Dedifferentiated amniotic fluid mesenchymal stem cell (primary cell): ENCODE data around the gene HOXA5.

Source experiments
- DNase-seq: peaks from one replicate; pipeline ENCODE4 v3.0.0-alpha.2; 2016; ENCODE audit errors: extremely low spot score

Gene HOXA5

DNA sequence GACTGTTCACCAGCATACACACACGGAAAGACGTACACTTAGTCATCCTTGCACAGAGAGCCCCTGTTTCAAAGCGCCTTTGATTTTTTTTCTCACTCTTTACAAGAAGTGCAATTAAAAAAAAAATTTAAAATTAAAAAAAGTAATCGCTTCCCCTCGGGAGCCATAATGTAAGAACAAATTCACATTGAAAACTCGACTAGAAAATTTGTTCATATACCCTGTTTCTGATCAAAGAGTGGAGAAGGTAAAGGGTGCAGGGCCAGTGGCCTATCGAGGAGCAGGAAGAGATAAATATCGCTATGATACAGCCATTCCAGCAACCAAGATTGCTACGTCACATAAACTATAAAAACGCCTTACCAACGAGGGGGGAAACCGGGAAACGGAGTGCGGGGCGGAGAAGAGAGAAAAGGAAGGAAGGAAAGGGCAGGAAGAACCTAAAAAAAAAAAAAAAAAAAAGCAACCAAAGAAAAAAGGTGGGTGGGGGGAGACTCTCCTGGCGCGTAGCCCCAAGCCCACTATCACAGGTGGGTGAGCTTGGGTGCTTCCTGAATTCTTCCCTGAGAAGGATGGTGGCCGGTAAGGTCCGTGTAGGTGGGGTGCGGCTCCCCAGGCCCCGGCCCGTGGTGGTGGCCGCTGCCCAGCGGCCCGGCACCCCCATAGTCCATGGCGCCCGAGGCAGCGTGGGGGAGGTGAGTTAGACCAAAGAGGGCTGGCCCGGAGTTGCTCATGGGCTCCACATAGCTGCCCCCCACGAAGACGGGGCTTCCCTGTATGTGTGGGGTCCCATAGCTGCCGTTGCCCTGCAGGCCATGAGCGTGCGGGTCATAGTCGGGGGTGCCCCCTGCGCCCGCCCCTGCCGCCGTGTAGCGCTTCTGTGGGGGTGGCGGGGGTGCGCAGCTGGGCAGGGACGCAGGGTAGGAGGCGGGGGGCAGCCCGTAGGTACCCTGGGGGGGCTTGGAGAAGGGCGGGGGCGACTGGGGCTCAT, 35.8 kb downstream of the HOXA5 start:
- no peak for DNase-seq

DNA sequence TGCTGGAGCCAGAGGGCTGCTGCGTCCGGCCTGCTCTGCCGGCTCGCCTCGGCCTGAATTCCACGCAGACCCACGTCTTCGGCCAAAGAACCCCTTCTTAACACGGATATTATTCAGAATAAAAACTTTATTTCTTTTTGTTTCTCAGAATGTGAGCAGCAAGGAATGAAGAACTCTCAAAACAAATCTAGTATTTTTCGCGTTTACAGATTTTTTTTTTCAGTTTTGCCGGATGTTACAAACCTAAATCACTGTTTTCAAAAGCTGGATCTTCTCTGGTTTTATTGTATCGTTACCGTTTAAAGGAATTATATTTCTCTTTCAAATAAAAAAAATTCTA, 36.6 kb downstream of the HOXA5 start:
- no peak for DNase-seq

DNA sequence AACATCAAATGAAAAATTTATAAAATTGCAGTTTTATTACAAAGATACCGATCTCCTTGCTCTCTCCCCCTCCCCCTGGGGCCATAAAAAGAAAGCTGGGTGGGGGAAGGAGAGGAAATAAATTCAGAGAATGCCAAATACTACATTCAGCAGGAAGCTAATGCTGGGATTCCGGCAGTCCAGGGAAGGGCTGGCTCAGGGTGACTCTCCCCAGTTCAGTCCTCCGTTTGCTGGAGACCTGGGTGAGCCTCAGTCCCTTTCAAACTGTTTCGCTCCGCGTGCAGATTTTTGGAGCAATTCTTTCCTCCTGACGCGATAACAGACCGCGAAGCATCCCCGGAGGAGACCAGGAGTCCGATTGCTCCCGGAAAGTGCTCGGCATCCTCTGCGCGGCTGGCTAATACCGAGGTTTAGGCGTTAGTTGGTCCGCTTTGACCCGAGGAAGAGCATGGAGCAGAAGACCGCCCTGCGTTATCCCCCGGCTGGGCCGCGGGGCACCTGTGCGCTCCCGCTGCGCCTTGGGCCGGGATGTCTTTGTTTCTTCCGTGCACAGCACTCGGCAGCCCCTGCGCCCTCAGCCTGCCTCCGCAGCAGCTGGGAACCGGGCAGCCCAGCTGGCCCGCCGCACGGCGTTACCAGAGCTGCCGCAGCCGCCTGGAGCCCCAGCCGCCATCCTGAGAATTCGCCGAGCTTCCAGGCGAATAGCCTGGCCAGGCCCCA, 37.1 kb downstream of the HOXA5 start:
- no peak for DNase-seq

DNA sequence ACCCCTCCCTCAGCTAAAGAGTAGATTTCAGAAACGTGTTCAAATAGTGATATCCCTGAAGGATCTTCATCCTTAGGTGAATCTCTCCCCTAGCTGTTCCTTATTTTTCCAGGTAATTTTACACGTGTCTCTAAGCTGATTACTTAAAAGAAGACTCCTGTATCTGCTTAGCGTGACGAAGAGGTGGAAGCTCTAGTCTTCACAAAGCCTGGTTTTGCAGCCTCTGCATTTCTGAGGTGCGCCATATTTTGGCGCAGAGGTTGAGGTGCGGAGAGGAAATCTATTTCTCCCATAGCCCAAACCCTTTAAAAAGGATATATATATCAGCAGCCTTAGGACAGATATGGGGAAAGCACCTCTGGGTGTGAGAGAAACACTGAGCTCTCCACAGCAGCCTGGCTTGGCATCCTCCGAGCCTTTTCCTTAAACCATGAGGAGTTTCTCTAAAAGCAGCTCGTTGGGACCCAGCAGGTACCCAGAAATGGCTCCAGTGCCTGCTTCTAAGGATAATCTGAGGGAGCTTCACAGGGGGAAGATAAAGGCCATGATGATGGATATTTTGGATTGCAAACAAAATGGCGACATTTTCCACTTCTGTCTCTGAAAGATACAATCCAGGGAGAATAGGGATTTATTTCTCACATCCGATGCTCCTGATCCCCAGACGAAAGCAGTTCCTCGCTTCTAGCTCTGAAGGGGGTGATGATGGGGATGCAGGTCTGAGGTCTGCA, 38.0 kb downstream of the HOXA5 start:
- DNase-seq = no peak

DNA sequence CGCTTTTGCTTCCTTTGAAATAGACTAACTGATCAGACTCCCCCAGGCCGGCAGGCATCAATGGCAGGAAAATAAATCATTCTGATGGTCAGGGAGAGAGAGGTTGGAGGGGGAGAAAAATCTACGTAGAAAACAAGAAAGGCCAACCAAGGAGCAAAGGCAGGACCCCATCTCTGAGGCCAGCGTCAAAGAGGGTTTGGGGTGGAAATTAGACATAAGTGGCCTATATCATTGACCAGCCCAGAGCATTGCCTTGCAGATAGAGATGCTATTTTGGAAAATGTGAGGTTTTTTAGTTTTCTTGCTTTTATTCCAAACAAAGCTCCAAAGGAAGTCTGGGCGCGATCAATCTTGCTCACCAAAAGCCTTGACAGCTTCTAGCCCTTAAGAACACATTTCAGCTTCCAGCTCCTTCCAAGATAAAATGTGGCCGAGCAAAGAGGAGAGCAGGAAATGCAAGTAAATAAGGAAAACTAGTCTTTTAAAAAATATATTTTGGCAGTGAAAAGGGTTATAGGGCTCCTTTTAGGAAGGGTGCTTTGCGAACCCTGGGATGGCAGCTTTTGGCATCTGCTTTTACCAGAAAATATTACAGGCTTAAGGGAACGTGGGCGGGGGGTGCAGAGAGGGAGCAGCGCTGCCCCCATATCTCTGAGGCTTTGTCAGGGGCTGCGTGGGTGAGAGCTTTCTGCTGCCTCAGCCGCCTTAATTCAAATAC, 39.0 kb downstream of the HOXA5 start:
- no peak for DNase-seq

DNA sequence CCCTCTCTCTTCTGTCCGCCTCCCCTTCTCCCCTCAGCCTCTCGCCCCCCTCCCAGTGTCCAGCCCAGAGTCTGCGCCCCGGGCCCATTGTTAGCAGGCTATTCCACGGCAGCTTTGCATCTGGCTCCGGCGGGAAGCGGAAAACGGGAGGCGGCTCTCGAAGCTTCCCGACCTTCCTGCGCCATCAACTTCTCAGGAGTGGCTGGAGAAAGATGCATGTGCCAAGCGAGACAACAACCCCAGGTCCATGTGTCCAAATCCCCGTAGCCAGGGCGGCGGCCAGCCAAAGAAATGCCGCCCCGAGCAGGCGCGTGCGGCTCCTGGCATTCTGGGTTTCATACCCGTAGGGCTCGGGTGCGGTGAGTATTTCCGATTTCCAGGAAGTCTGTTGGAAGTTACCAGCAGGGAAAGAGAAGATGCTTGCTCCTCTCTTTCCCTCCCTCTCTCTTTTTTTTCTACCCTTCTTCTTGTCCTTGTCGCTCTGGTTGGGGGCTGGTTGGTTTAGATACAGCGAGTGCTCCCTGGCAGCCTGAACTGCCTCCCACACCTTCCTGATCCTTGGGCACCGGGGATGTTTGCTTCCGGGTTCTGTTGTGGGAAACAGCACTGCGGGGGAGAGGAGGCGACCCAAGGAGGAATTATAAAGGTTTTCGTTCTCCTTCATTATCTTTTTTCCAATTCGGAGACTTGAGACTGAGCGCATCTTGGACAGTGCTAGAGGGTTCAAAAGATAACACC, 39.8 kb downstream of the HOXA5 start:
- DNase-seq = no peak

DNA sequence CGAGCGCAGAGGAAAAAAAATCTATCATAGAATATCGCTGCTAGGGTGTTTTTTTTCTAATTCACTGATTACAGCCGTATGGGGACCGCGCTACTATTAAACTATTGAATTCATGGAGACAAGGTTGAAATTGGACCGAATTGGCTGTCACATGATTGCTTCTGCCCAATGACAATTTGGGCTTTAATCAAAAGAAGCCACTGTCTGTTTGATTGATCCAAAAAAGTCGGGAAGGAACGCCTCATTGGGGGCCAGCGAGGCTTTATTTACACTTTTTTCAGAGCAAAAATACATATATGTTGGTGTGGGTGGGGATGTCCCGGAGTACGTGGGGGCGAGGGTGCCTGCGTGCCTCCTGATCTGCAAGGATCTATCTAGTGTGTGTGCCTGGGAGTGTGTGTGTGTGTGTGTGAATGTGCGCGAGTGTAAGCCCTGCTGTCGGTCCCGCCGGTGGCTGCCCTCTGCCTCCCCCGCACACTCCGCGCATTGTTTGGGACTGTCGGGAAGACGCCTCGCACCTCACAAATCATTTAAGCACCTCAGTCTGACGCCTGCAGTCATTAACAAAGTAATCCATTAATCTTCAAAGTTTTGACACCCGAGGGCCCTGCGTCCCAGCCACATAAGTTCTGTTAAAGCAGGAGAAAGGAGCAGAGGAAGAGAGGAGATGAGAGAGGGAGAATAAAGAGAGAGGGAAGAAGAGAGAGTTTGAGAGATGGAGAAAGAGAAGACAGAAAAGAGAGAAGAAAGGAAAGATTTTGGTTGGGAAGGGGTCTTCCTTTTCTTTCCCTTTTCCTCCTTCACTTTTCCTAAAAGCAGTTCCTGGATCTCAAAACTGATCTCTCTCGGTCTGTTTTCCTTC, 40.7 kb downstream of the HOXA5 start, which contains the start of gene HOXA2:
Gene HOXA2 (minus strand): TSS at position 103 of the 862 bp plus-strand sequence. CDS start 183 bp downstream, outside the sequence.
- no peak for DNase-seq

DNA sequence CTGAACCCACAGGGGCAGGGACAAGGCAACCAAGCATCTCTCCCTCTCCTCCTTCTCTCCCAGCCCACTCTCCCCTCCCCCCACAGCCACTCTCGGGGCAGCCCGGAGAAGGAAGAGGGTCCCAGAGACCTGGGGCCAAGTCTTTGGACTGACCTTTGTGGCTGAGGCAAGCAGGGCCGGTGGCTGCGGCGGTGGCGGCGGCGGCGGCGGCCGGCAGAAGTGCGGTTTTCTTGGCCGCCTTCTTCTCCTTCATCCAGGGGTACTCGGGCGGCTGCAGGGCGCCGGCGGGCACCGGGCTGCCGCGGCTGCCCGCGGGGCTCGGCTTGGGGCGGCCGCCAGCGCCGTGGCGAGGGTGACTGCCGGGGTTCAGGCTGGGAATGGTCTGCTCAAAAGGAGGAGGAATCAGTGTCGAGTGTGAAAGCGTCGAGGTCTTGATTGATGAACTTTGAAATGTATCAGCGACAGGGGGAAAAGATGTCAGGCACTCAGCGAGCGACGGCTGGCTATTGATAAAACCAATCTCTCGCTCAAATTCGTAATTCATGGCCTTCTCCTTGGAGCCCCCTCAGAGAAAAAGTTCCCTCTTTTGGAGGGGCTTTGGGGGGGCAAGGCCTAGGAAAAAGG, 41.4 kb downstream of the HOXA5 start:
- no peak for DNase-seq

DNA sequence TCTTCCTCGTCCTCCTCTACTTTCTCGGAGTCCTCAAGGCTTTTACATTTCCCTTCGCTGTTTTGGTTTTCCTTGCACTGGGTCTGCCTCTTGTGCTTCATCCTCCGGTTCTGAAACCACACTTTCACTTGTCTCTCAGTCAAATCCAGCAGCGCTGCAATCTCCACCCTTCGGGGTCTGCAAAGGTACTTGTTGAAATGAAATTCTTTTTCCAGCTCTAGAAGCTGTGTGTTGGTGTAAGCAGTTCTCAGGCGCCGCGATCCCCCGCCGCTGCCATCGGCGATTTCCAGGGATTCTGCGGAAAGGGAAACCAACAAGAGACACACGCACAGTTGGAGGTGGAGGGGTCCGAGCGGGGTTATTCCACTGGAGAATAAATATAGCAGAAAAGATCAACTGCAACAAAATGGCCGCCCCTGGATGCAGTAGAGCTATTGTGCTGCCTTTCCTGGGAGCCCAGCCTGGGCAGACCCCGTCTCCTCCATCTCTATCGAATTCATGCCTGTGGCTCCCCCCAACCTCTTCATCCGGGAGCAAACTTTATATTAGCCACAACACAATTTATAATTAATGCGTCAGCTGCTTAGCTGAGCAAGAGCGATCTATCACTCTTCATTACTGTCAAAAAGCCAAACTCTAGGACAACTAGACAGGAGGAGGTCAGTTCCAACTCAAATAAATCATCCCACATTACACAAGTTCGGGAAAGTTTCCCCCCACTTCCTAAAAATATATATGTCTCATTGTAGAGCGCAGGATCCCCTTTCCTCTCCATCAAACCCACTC, 42.1 kb downstream of the HOXA5 start:
- DNase-seq = no peak

DNA sequence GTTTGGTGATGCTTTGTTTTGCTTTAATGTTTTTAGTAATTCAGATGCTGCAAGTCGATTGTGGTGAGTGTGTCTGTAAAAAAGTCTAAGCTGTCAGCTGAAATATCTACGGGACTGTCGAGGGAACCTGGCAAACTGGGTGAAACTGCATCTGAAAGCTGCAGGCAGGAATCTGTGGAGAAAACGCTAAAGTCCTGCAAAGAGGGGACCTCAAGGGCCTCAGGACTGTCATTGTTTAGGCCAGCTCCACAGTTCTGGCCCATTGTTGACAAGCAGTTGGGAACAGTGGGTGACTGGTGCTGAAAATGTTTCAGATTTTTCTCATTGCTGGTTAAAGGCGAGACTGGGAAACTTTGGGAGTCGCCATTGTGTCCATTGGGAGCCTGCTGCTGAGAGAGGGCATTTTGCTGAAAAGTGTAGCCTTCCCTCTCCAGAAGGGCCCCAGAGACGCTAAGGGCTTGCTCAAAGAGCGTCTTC, 42.7 kb downstream of the HOXA5 start:
- no peak for DNase-seq

DNA sequence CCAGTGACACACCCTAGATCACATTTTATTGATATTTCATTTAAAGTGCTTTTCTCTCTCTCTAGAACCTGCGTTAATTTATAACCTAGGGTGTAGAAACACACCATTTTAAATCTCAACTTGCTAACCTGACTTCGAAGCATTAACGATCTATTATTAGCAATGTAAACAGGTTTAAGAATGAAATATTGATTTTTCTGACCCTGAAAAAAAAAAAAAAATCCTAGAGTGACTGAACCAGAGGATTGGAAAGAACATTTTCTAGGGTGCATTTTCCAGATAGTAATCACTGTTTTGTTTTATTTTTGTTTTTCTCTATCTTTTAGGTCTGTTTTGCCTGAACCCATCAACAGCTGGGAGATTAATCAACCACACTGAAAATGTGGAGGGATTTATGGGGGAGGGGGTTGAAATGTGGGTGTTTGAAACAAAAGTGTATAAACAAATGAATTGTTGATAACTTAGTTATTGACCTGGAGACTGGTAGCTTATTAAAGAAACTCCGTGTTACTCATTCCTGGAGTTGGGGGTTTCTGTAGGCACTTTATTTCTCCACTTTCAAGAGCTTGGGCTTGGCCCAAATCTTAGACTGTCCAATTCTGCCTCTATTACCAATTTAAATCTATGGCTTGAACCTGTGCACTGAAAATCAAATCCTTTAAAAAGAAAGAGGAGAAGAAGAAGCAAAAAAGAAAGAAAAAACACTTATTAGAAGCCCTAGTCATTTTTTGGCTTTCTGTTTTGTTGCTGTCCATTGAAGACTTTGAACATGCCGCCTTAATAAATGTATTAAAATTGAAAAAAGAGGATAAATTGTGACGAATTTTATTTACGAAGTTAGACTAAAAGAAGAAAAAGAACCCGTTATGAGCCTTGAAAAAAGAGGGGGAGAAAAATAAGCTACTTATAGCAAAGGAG, 43.8 kb downstream of the HOXA5 start:
- no peak for DNase-seq

DNA sequence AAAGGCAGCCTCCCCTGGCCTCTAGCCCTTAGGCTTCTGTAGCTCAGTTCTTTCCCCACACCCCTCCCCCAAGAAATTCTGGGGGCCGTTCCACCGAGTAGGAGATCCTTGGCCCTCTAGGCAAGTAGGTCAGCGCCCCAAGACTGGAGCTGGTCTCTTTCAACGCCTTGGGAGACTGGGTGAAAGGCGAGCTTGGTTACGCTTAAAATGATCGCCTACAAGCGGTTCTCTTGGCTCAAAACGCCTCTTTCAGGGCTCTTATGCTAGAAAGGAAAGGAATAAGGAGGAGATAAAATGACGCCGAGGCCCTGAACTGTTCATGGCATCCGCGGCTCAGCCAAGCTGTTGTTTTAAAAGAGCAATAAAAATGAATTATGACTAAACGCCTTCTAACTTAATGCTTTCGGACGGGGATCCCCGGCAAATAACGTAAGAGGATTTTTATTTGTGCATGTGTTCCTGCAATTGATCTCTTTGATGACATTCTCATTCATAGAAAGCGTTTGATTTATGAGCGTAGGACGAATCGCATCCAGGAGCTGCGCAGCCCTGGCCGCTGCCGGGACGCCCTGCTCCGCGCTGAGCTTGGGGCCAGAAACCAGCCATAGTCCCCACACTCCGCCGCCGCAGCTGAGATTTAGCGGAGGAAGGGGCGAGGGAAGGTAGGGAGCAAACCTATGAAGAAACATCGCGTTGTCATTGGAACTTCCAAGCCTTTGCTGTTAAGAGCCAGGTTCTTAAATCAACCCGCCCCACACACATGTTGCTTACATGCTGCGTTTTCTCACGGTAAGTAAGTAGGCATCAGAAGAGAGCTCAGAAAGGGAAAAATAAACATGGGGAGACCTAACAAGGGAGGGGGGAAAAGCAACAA, 44.7 kb downstream of the HOXA5 start:
- DNase-seq = no peak

DNA sequence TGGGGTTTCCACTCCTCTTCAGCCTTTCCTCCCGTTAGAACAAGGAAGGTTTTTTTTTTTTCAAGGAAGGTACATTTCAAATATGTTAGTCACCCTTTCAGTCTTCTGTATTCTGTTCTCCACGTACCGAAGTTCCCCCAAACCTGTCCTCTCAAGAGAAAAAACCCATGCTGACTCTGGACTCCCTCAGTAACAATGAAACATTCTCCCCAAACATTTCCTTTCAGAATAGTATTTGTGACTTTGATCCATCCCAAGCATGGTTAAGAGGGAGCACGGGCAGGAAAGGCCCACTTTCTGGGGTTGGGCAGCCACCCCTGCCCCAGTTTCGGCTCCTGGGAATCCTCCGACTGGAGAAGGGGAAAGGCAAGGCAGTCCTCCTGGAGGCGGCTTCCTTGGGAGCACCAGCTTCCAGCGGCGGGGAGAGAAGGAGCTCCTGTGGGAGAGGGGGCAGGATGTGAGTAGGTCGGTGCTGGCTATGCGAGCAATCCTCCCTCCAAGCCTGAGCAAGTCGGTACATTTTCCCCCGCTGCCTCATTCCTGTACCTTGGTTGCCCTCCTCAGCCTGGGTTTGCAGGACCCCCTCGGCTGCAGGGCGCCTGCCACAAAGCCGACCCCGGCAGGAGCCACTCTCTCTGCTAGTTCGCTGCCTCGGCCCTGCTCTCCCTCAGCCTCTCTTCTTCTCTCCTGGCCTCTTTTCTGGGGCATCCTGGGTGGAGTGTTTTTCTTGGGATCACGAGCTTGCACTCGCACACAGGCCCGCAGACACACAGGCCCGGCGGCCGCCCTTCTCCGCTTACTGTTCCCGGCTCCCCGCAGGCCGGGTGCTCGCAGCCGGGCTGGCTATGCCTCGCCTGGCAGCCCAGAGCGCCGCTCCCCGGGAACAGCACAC, 45.5 kb downstream of the HOXA5 start:
- DNase-seq = no peak

DNA sequence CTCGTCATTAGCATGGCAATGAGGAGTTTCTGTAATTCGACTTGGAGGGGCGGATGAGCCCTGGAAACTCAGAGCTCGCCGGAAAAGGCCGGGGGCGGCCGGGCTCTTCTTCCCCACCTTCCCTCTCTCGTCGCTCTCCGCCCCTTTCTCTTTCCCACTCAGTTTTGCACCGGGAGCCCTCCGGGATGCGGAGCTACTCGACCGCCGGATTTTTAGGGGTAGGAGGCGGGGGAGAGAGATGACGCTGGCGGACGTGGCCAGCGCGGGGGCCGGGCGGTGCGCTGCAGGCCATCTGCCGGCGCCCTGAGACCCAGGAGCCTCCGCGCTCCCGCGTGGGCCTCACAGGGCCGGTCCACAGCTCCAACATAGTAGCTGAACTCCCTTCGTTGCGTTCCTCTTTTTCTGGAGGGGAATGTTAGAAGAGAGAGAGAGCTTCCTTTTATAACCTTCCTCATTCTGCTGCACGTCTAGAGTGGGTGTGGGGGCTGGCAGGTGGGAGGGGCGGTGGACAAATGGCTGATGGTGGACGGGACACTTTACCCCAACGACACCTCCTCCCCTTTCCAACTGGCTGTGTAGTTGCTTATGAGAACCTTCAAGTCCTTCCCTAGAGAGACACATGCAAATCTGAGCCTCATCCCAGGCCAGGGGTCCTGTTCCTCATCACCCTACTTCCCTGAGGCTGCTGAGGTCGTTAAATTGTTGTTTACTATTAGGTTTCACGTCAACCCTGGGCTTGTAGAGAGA, 46.5 kb downstream of the HOXA5 start:
- no peak for DNase-seq
